ENCODE measurements around the gene MYOC. TPM values are rescaled to one million over a fixed set of nuclear protein-coding genes. Genes with fewer than 3 reads are reported as not detected.
"Not testable (repeated sequence)": the region's sequence is repeated elsewhere in the genome, so short reads cannot be mapped to it uniquely, and the experiment has no call there.

MYOC gene
- total and polyA plus RNA-seq, 2 experiments from 2014 or later: not detected

DNA sequence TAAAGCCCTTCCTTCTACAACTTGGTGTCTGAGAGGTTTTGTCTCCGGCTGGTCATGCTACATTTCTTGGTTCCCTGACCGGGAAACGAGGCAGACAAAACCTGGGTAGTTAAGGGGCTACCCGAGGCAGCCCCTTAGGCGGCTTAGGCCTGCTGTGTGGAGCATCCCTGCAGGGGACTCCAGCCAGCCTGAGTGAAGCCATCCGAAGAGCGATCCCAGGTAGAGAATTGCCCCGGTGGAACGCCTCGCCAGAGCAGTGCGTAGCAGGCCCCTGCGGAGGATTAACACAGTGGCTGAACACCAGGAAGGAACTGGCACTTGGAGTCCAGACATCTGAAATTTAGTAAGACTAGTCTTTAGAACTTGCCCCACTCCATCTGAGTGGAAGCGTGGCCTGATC, 51.6 kb downstream of the MYOC start:
- Histone ChIP-seq H3K9ac (no peak overlapping the region), H3K4me2 (ENCODE audit: unreplicated experiment) (no peak overlapping the region), H3K4me1 (ENCODE audit: insufficient read depth) (no peaks in the 10 kb centered on the region), H2AFZ (no peak overlapping the region), H3K36me3 (ENCODE audit: low read depth) (0 out of 2 replicates have a peak, but pooled peaks cover 3% of the 10 kb centered on the region), H3K9me3 (ENCODE audit: low read depth) (no peaks in the 10 kb centered on the region), H3K9me2 (ENCODE audit: insufficient read depth) (no peaks in the 10 kb centered on the region), H3K27ac (no peak overlapping the region), H3K4me3 (no peak overlapping the region), H3F3A (ENCODE audit: insufficient read depth) (no peaks in the 10 kb centered on the region), H3K79me2 (ENCODE audit: insufficient read depth) (no peaks in the 10 kb centered on the region), H4K20me1 (ENCODE audit: insufficient read depth) (no peaks in the 10 kb centered on the region), H3K27me3 (replicated peaks; ENCODE audit: insufficient read depth) (no peaks in the 10 kb centered on the region)
- DNase-seq: no peak
- in situ Hi-C loops (cut with MboI): no loop called here
- WGBS, 2 experiments (ENCODE audit: low coverage in 1 of 2, low lambda C conversion rate in 2 of 2, missing lambda C conversion rate in 2 of 2): 88 to 94% methylated on average over 6 to 13 of the region's 13 CpGs
- TF ChIP-seq EZH2 (IDR thresholded peaks at IDR 0.05; ENCODE audit: insufficient read depth, poor library complexity, severe bottlenecking) (no peak), EZH2phosphoT487 (IDR thresholded peaks at IDR 0.05; ENCODE audit: insufficient read depth, low read depth) (no peak)

DNA sequence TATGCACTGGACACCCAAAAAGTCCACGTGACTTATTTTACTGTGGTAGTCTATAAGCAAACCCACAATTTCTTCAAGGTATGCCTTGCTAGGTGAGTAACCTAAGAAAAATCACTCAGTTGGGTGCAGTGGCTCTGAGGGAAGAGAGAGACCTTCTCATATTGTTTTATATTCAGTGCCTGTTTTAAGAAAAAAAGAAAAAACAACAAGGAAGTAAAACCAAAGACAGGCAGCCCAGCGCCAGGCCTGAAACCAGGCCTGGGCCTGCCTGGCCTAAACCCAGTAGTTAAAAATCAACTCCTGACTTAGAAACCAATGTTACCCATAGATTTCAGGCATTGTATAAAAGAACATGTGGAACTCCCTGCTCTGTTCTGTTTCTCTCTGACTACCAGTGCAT, 52.2 kb downstream of the MYOC start:
- H2AFZ ChIP-seq; H3K36me3 ChIP-seq (ENCODE audit: low read depth); H3K9me2 ChIP-seq (ENCODE audit: insufficient read depth); H3K9me3 ChIP-seq (ENCODE audit: low read depth); H3K27ac ChIP-seq; DNase-seq; H3F3A ChIP-seq (ENCODE audit: insufficient read depth); H4K20me1 ChIP-seq (ENCODE audit: insufficient read depth); H3K4me2 ChIP-seq (ENCODE audit: unreplicated experiment); in situ Hi-C loops (cut with MboI); H3K79me2 ChIP-seq (ENCODE audit: insufficient read depth); H3K9ac ChIP-seq; H3K4me1 ChIP-seq (ENCODE audit: insufficient read depth); H3K4me3 ChIP-seq; H3K27me3 ChIP-seq (replicated peaks; ENCODE audit: insufficient read depth): not testable (repeated sequence)
- WGBS, 2 experiments (ENCODE audit: low coverage in 1 of 2, low lambda C conversion rate in 2 of 2, missing lambda C conversion rate in 2 of 2): 98 to 100% methylated on average over 2 of the region's 2 CpGs

DNA sequence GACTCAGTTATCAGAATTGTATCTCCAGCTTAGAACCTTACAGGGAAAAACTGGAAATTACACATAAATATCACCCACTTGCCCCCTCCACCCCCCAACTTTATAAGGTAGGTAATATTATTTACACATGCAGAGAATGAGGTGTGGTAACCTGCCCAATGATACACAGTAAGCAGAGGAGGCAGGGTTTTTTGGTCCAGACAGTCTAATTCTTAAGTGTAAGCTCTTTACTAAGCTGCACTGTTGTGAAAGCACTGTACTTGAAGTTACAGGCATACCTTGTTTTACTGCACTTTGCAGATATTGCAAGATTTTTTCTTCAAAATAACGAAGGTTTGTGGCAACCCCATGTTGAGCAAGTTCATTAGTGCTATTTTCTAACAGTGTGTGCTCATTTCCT, 55.3 kb downstream of the MYOC start:
- Histone ChIP-seq H3K9me2 (ENCODE audit: insufficient read depth) (no peaks in the 10 kb centered on the region), H3F3A (ENCODE audit: insufficient read depth) (no peaks in the 10 kb centered on the region), H4K20me1 (ENCODE audit: insufficient read depth) (no peaks in the 10 kb centered on the region), H3K9me3 (ENCODE audit: low read depth) (no peaks in the 10 kb centered on the region), H3K4me3 (no peak overlapping the region), H3K9ac (no peak overlapping the region), H3K79me2 (ENCODE audit: insufficient read depth) (no peaks in the 10 kb centered on the region), H3K4me1 (ENCODE audit: insufficient read depth) (no peaks in the 10 kb centered on the region), H3K4me2 (ENCODE audit: unreplicated experiment) (no peak overlapping the region), H3K36me3 (ENCODE audit: low read depth) (0 out of 2 replicates have a peak, but pooled peaks cover 16% of the 10 kb centered on the region), H3K27me3 (replicated peaks; ENCODE audit: insufficient read depth) (no peaks in the 10 kb centered on the region), H2AFZ (no peak overlapping the region), H3K27ac (no peak overlapping the region)
- peak; percentile 15 for DNase-seq
- TF ChIP-seq EZH2phosphoT487 (IDR thresholded peaks at IDR 0.05; ENCODE audit: insufficient read depth, low read depth): no peak
- 0 to 13% methylated on average over 1 of the region's 1 CpG for WGBS, 2 experiments (ENCODE audit: low coverage in 1 of 2, low lambda C conversion rate in 2 of 2, missing lambda C conversion rate in 2 of 2)
- in situ Hi-C loops (cut with MboI): no loop called here

DNA sequence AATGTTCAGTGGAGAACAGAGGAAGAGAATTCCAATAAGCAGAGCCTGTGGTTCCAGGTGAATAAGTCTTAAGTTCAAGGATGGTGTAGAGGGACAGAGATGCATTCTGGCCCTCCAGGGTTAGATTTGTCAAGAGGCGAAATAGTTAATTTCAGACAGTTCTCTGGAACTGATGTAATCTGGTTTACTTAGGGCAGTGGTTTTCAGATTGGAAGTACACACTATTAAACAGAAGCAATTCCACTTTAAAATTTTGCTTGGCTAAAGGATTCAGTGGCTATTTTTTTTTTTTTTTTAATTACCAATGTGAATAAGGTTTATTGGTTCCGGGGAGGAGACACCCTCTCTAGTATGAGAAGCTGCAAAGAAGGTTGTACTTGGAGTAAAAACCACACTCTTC, 55.8 kb downstream of the MYOC start:
- Histone ChIP-seq H3K9me2 (ENCODE audit: insufficient read depth) (no peaks in the 10 kb centered on the region), H3K79me2 (ENCODE audit: insufficient read depth) (no peaks in the 10 kb centered on the region), H3K36me3 (ENCODE audit: low read depth) (0 out of 2 replicates have a peak, but pooled peaks cover 21% of the 10 kb centered on the region), H4K20me1 (ENCODE audit: insufficient read depth) (no peaks in the 10 kb centered on the region), H3K4me2 (ENCODE audit: unreplicated experiment) (no peak overlapping the region), H2AFZ (no peak overlapping the region), H3K27ac (no peak overlapping the region), H3K4me1 (ENCODE audit: insufficient read depth) (no peaks in the 10 kb centered on the region), H3K27me3 (replicated peaks; ENCODE audit: insufficient read depth) (no peaks in the 10 kb centered on the region), H3K4me3 (no peak overlapping the region), H3F3A (ENCODE audit: insufficient read depth) (no peaks in the 10 kb centered on the region), H3K9ac (no peak overlapping the region), H3K9me3 (ENCODE audit: low read depth) (no peaks in the 10 kb centered on the region)
- 92 to 96% methylated on average over 2 of the region's 2 CpGs for WGBS, 2 experiments (ENCODE audit: low coverage in 1 of 2, low lambda C conversion rate in 2 of 2, missing lambda C conversion rate in 2 of 2)
- in situ Hi-C loops (cut with MboI): no loop called here
- DNase-seq: no peak
- TF ChIP-seq EZH2phosphoT487 (IDR thresholded peaks at IDR 0.05; ENCODE audit: insufficient read depth, low read depth) (no peak), EZH2 (IDR thresholded peaks at IDR 0.05; ENCODE audit: insufficient read depth, poor library complexity, severe bottlenecking) (no peak)

DNA sequence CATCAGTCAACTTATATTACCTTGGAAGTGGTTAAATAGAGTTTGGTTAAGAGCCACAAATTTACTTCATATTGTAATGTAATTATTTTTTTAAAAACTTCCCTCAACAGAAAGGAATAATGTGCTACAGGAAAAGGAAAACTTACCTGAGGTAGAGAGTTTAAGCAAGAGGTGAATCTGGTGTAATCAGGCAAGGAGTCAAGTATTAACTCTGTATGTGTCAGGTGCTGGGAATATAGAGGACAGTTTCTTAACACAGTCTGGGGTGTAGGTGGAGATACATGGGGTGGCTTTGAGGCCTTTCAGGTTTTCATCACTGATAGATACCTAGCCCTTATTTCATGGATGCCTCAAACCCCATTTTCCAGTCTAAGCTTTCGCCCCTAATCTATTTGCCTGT, 56.4 kb downstream of the MYOC start:
- WGBS, 2 experiments (ENCODE audit: low coverage in 1 of 2, low lambda C conversion rate in 2 of 2, missing lambda C conversion rate in 2 of 2): 100% methylated on average over 1 of the region's 1 CpG

More for the DNA sequence above, 56.4 kb downstream of the MYOC start:
- Histone ChIP-seq H3F3A (ENCODE audit: insufficient read depth) (no peaks in the 10 kb centered on the region), H3K9ac (no peak overlapping the region), H3K36me3 (ENCODE audit: low read depth) (peaks cover 27% of the 10 kb centered on the region), H3K9me3 (ENCODE audit: low read depth) (no peaks in the 10 kb centered on the region), H3K4me2 (ENCODE audit: unreplicated experiment) (no peak overlapping the region), H3K4me3 (no peak overlapping the region), H3K9me2 (ENCODE audit: insufficient read depth) (no peaks in the 10 kb centered on the region), H3K79me2 (ENCODE audit: insufficient read depth) (no peaks in the 10 kb centered on the region), H3K27me3 (replicated peaks; ENCODE audit: insufficient read depth) (no peaks in the 10 kb centered on the region), H3K4me1 (ENCODE audit: insufficient read depth) (no peaks in the 10 kb centered on the region), H3K27ac (no peak overlapping the region), H4K20me1 (ENCODE audit: insufficient read depth) (no peaks in the 10 kb centered on the region), H2AFZ (no peak overlapping the region)
- no peak for TF ChIP-seq EZH2 (IDR thresholded peaks at IDR 0.05; ENCODE audit: insufficient read depth, poor library complexity, severe bottlenecking)
- TF ChIP-seq EZH2phosphoT487 (IDR thresholded peaks at IDR 0.05; ENCODE audit: insufficient read depth, low read depth): no peak
- DNase-seq: no peak
- in situ Hi-C loops (cut with MboI): no loop called here

All from GM23248 (cell line).